Neural cell (in vitro differentiated cells): Measurements from ENCODE around the gene TCIRG1. TPM values are rescaled to one million over a fixed set of nuclear protein-coding genes. Genes with fewer than 3 reads are reported as not detected.

ENCODE experiments used
- H2AFZ ChIP-seq: fragments of 200-600, 300-800 bp; sonication (generic), shearing (Covaris generic); 2 replicates; pipeline ENCODE4 v1.6.0; 2014; ENCODE audit warnings: low read depth, mild to moderate bottlenecking, antibody characterized with exemption, low read length, moderate library complexity
- H3F3A ChIP-seq: fragments of 200-600 bp; shearing (Covaris generic); 2 replicates; pipeline ENCODE4 v1.6.1; 2016; ENCODE audit warnings: mild to moderate bottlenecking, moderate library complexity, mixed read lengths, antibody characterized with exemption, low read length; ENCODE audit not compliant: insufficient read depth, poor library complexity, severe bottlenecking
- H3K27ac ChIP-seq: fragments of 200-600, 300-800 bp; sonication (generic), shearing (Covaris generic); 2 replicates; pipeline ENCODE4 v1.5.1; 2014; ENCODE audit warnings: mild to moderate bottlenecking, low read length, moderate library complexity
- H3K27me3 ChIP-seq: fragments of 300-800, 200-600 bp; sonication (generic), shearing (Covaris generic); 2 replicates; pipeline ENCODE4 v1.6.0; 2014; ENCODE audit warnings: mild to moderate bottlenecking, low read depth, low read length, moderate library complexity; ENCODE audit not compliant: insufficient read depth
- H3K36me3 ChIP-seq: fragments of 300-800, 200-600 bp; sonication (generic), shearing (Covaris generic); 2 replicates; pipeline ENCODE4 v1.5.1; 2014; ENCODE audit warnings: mild to moderate bottlenecking, antibody characterized with exemption, low read length, moderate library complexity; ENCODE audit not compliant: insufficient read depth
- H3K4me2 ChIP-seq: fragments of 300-800, 200-600 bp; sonication (generic), shearing (Covaris generic); 2 replicates; pipeline ENCODE4 v1.6.0; 2014; ENCODE audit warnings: mild to moderate bottlenecking, low read length
- H3K4me3 ChIP-seq: fragments of 300-800, 200-600 bp; sonication (generic), shearing (Covaris generic); 2 replicates; pipeline ENCODE4 v1.5.1; 2014; ENCODE audit warnings: mild to moderate bottlenecking, low read length, moderate library complexity
- H3K79me2 ChIP-seq: fragments of 200-600 bp; shearing (Covaris generic); replicated peaks from 2 replicates; pipeline ENCODE4 v1.6.0; 2014; ENCODE audit warnings: mild to moderate bottlenecking, low read length, moderate library complexity; ENCODE audit not compliant: insufficient read depth
- H3K9ac ChIP-seq: fragments of 300-800, 200-600 bp; sonication (generic), shearing (Covaris generic); 2 replicates; pipeline ENCODE4 v1.6.1; 2016; ENCODE audit warnings: mild to moderate bottlenecking, low read length, mixed read lengths
- H3K9me2 ChIP-seq: fragments of 200-600 bp; shearing (Covaris generic); 2 replicates; pipeline ENCODE4 v1.6.1; 2016; ENCODE audit warnings: mild to moderate bottlenecking, low read length, mixed read lengths; ENCODE audit not compliant: insufficient read depth
- H3K9me3 ChIP-seq: fragments of 200-600, 300-800 bp; sonication (generic), shearing (Covaris generic); 2 replicates; pipeline ENCODE4 v1.6.1; 2016; ENCODE audit warnings: mild to moderate bottlenecking, mixed run types, low read length, moderate library complexity, mixed read lengths
- H4K20me1 ChIP-seq: fragments of 200-600 bp; shearing (Covaris generic); 2 replicates; pipeline ENCODE4 v1.6.1; 2016; ENCODE audit warnings: mild to moderate bottlenecking, mixed run types; ENCODE audit not compliant: insufficient read depth
- EP300 ChIP-seq: fragments of 450-650 bp; conservative IDR thresholded peaks from 2 replicates; pipeline ENCODE4 v1.6.1; 2014; ENCODE audit warnings: antibody characterized with exemption, mild to moderate bottlenecking, moderate library complexity; ENCODE audit not compliant: poor library complexity, severe bottlenecking
- EZH2 ChIP-seq: fragments of 200-600, 300-800 bp; shearing (Covaris generic), sonication (generic); IDR thresholded peaks from 2 replicates; pipeline ENCODE4 v1.6.1; 2014; ENCODE audit warnings: antibody characterized with exemption, low read length, borderline replicate concordance, mild to moderate bottlenecking; ENCODE audit not compliant: insufficient read depth, poor library complexity, severe bottlenecking
- MXI1 ChIP-seq: fragments of 450-650 bp; conservative IDR thresholded peaks from 2 replicates; pipeline ENCODE4 v1.6.1; 2014; ENCODE audit warnings: antibody characterized with exemption, mild to moderate bottlenecking; ENCODE audit not compliant: poor library complexity, severe bottlenecking
- POLR2AphosphoS5 ChIP-seq: IDR thresholded peaks from 2 replicates; pipeline ENCODE4 v1.6.1; 2012
- RAD21 ChIP-seq: fragments of 450-650 bp; conservative IDR thresholded peaks from 2 replicates; pipeline ENCODE4 v1.6.1; 2014; ENCODE audit warnings: antibody characterized with exemption, mild to moderate bottlenecking, moderate library complexity
- SMC3 ChIP-seq: fragments of 450-650 bp; conservative IDR thresholded peaks from 2 replicates; pipeline ENCODE4 v1.6.1; 2014; ENCODE audit warnings: antibody characterized with exemption, mild to moderate bottlenecking, moderate library complexity; ENCODE audit not compliant: poor library complexity
- TAF1 ChIP-seq: IDR thresholded peaks from 2 replicates; pipeline ENCODE4 v1.6.1; 2012; ENCODE audit warnings: low read depth
- polyA plus RNA-seq: library from polyadenylated mRNA; depleted of rRNA; stranded (reverse); fragments of >200 nt; gene quantifications from 2 replicates; pipeline ENCODE4 v1.2.3, GENCODE V29; 2014
- TF ChIP-seq, protein P1 (sequence below): fragments of 450-650 bp; IDR thresholded peaks from 2 replicates; pipeline ENCODE4 v1.5.1; 2014; ENCODE audit warnings: antibody characterized with exemption, mild to moderate bottlenecking, moderate library complexity; ENCODE audit not compliant: poor library complexity, severe bottlenecking
- TF ChIP-seq, protein P2 (sequence below): IDR thresholded peaks from 2 replicates; pipeline ENCODE4 v1.6.1; 2012; ENCODE audit warnings: borderline replicate concordance

The TCIRG1 gene
- polyA plus RNA-seq, 1 donor from 2014 or later = 1.8 TPM

DNA sequence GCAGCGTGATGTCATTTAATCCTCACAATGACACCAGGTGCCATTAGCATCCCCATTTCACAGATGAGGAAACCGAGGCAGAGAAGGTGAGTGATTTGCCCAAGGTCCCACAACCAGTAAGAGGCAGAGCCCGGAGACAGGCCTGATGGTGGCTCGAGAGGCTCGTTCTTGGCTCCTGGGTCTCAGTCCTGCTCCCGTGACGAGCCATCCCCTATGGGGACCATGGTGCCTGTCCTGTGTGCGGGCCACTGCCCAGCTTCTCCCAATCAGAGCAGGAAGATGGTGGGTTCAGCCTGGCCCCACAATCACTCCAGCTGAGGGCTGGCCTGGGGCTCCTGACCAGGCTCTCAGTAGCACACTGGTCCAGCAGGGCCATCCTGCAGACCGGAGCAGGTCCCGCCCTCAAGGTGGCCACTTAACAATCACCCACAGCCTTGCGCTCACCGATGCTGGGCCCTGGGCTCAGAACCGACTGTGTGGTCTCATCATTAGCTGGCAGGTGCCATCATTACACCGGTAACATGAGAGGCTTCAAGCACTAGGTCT is 25.1 kb upstream of the TCIRG1 start:
- no peaks in the 10 kb centered on the region for H3K27me3 ChIP-seq
- TF ChIP-seq SMC3 (no peak), POLR2AphosphoS5 (no peak), EP300 (no peak), TAF1 (no peak), MXI1 (no peak), RAD21 (no peak), EZH2 (no peak)
- TF ChIP-seq, protein P1, sequence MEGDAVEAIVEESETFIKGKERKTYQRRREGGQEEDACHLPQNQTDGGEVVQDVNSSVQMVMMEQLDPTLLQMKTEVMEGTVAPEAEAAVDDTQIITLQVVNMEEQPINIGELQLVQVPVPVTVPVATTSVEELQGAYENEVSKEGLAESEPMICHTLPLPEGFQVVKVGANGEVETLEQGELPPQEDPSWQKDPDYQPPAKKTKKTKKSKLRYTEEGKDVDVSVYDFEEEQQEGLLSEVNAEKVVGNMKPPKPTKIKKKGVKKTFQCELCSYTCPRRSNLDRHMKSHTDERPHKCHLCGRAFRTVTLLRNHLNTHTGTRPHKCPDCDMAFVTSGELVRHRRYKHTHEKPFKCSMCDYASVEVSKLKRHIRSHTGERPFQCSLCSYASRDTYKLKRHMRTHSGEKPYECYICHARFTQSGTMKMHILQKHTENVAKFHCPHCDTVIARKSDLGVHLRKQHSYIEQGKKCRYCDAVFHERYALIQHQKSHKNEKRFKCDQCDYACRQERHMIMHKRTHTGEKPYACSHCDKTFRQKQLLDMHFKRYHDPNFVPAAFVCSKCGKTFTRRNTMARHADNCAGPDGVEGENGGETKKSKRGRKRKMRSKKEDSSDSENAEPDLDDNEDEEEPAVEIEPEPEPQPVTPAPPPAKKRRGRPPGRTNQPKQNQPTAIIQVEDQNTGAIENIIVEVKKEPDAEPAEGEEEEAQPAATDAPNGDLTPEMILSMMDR = no peak
- TF ChIP-seq, protein P2, sequence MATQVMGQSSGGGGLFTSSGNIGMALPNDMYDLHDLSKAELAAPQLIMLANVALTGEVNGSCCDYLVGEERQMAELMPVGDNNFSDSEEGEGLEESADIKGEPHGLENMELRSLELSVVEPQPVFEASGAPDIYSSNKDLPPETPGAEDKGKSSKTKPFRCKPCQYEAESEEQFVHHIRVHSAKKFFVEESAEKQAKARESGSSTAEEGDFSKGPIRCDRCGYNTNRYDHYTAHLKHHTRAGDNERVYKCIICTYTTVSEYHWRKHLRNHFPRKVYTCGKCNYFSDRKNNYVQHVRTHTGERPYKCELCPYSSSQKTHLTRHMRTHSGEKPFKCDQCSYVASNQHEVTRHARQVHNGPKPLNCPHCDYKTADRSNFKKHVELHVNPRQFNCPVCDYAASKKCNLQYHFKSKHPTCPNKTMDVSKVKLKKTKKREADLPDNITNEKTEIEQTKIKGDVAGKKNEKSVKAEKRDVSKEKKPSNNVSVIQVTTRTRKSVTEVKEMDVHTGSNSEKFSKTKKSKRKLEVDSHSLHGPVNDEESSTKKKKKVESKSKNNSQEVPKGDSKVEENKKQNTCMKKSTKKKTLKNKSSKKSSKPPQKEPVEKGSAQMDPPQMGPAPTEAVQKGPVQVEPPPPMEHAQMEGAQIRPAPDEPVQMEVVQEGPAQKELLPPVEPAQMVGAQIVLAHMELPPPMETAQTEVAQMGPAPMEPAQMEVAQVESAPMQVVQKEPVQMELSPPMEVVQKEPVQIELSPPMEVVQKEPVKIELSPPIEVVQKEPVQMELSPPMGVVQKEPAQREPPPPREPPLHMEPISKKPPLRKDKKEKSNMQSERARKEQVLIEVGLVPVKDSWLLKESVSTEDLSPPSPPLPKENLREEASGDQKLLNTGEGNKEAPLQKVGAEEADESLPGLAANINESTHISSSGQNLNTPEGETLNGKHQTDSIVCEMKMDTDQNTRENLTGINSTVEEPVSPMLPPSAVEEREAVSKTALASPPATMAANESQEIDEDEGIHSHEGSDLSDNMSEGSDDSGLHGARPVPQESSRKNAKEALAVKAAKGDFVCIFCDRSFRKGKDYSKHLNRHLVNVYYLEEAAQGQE = no peak
- no peaks in the 10 kb centered on the region for H3K9me2 ChIP-seq
- no peak overlapping the region for H3K27ac ChIP-seq
- H3K36me3 ChIP-seq = no peaks in the 10 kb centered on the region
- H3K9me3 ChIP-seq = no peaks in the 10 kb centered on the region
- H3K9ac ChIP-seq = no peak overlapping the region
- no peak overlapping the region for H3K4me2 ChIP-seq
- H3K79me2 ChIP-seq = no peaks in the 10 kb centered on the region
- no peak overlapping the region for H3K4me3 ChIP-seq
- no peaks in the 10 kb centered on the region for H3F3A ChIP-seq
- H4K20me1 ChIP-seq = no peaks in the 10 kb centered on the region
- H2AFZ ChIP-seq = no peak overlapping the region

DNA sequence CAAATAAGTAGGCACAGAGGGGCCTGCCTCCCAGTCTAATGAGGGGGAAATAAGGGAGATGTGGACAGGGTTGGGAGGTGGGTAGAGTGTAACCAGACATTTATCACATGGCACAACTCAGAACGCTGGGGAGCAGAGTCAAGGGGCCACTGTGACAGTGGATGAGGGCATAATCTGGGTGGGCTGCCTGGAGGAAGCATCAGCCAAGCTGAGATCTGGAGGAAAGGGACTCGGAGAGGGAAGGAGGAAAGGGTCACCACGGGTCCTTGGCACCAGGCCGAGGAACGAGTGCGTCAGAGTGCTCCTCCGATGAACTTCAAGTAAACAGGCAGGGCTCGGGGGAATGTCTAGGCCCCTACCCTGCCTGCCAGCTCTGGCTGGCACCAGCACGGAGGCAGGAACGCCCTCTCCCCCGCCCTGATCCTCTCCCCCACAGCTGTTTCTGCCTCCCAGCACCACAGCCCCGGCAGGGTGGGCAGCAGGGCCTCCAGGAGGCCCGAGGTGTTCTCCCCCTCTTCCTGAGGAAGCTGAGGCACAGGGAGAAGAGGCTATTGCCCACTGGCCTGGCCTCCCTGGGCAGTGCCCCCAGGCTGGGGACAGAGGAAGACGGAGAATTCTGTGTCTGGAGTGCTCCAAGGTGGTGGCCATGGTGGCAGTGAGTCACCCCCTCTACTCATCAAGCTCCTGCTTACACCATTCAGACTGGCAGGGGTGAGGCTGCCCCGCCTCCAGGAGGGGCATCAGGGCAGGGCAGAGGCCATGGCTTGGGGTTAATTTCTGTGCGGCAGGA is 24.5 kb upstream of the TCIRG1 start:
- H3K9ac ChIP-seq = no peak overlapping the region
- no peaks in the 10 kb centered on the region for H3K79me2 ChIP-seq
- no peak overlapping the region for H2AFZ ChIP-seq
- no peak overlapping the region for H3K4me3 ChIP-seq
- no peaks in the 10 kb centered on the region for H3K9me3 ChIP-seq
- TF ChIP-seq EZH2 (no peak), EP300 (no peak), SMC3 (no peak), TAF1 (no peak), RAD21 (no peak)
- TF ChIP-seq, protein P1 = no peak
- TF ChIP-seq, protein P2 = no peak
- no peak overlapping the region for H3K4me2 ChIP-seq
- no peaks in the 10 kb centered on the region for H3K9me2 ChIP-seq
- H3K27me3 ChIP-seq = no peaks in the 10 kb centered on the region
- no peak overlapping the region for H3K27ac ChIP-seq
- no peaks in the 10 kb centered on the region for H3F3A ChIP-seq
- H4K20me1 ChIP-seq = no peaks in the 10 kb centered on the region
- no peaks in the 10 kb centered on the region for H3K36me3 ChIP-seq
